ENCODE results near the gene ZNF562. TPM values are rescaled to one million over a fixed set of nuclear protein-coding genes. Genes with fewer than 3 reads are reported as not detected.

Gene ZNF562
- total RNA-seq, 1 experiment from 2014 or later: 42.3 TPM

GRCh38 chr19:9641810-9642209, 33.1 kb downstream of the ZNF562 start:
- H3K27ac ChIP-seq (ENCODE audit: low read depth, low read length, poor library complexity, severe bottlenecking): no peak overlapping the region
- no peaks in the 10 kb centered on the region for H3K36me3 ChIP-seq (ENCODE audit: insufficient read depth, low read length, poor library complexity, severe bottlenecking)
- no peaks in the 10 kb centered on the region for H3K4me1 ChIP-seq (ENCODE audit: insufficient read depth, low read length, poor library complexity, severe bottlenecking)
- H3K9me3 ChIP-seq (ENCODE audit: low read depth, low read length, poor library complexity, severe bottlenecking): no peaks in the 10 kb centered on the region
- intact Hi-C loops (cut with micrococcal nuclease; ENCODE audit: unreplicated experiment): no loop called here
- no peaks in the 10 kb centered on the region for H3K27me3 ChIP-seq (replicated peaks; ENCODE audit: insufficient read depth, low read depth, low read length, poor library complexity)
- no TSS peak for BruUV-seq (replicated peaks)
- no peak overlapping the region for H3K4me3 ChIP-seq (ENCODE audit: low read depth, low read length, poor library complexity, severe bottlenecking)
- DNase-seq (ENCODE audit: low spot score): no peak
- POLR2A ChIA-PET (ENCODE audit: low non-redundant PET): no interaction called here
- TF ChIP-seq EZH2 (IDR thresholded peaks at IDR 0.05; ENCODE audit: borderline replicate concordance, low read depth, low read length, poor library complexity, severe bottlenecking) (no peak), CTCF (conservative IDR thresholded peaks at IDR 0.05; ENCODE audit: low read depth, low read length) (no peak)
- CTCF ChIA-PET: no interaction called here

- TF ChIP-seq EZH2 (IDR thresholded peaks at IDR 0.05; ENCODE audit: borderline replicate concordance, low read depth, low read length, poor library complexity, severe bottlenecking): no peak
- TF ChIP-seq CTCF (conservative IDR thresholded peaks at IDR 0.05; ENCODE audit: low read depth, low read length): no peak
- H3K4me1 ChIP-seq (ENCODE audit: insufficient read depth, low read length, poor library complexity, severe bottlenecking): no peaks in the 10 kb centered on the region
- ChIA-PET CTCF (no interaction called here), POLR2A (ENCODE audit: low non-redundant PET) (no interaction called here)
- no peaks in the 10 kb centered on the region for H3K27me3 ChIP-seq (replicated peaks; ENCODE audit: insufficient read depth, low read depth, low read length, poor library complexity)
- no peak overlapping the region for H3K4me3 ChIP-seq (ENCODE audit: low read depth, low read length, poor library complexity, severe bottlenecking)
- BruUV-seq (replicated peaks): no TSS peak
- no peak overlapping the region for H3K27ac ChIP-seq (ENCODE audit: low read depth, low read length, poor library complexity, severe bottlenecking)
- no peak for DNase-seq (ENCODE audit: low spot score)
- H3K36me3 ChIP-seq (ENCODE audit: insufficient read depth, low read length, poor library complexity, severe bottlenecking): no peaks in the 10 kb centered on the region
- intact Hi-C loops (cut with micrococcal nuclease; ENCODE audit: unreplicated experiment): no loop called here
- no peaks in the 10 kb centered on the region for H3K9me3 ChIP-seq (ENCODE audit: low read depth, low read length, poor library complexity, severe bottlenecking)
Measured at GRCh38 chr19:9640956-9641355, 33.9 kb downstream of the ZNF562 start.

GRCh38 chr19:9636018-9636417, 38.9 kb downstream of the ZNF562 start:
- Histone ChIP-seq H3K27ac (ENCODE audit: low read depth, low read length, poor library complexity, severe bottlenecking) (no peak overlapping the region), H3K36me3 (ENCODE audit: insufficient read depth, low read length, poor library complexity, severe bottlenecking) (no peaks in the 10 kb centered on the region), H3K9me3 (ENCODE audit: low read depth, low read length, poor library complexity, severe bottlenecking) (no peaks in the 10 kb centered on the region), H3K4me3 (ENCODE audit: low read depth, low read length, poor library complexity, severe bottlenecking) (no peak overlapping the region), H3K27me3 (replicated peaks; ENCODE audit: insufficient read depth, low read depth, low read length, poor library complexity) (no peaks in the 10 kb centered on the region), H3K4me1 (ENCODE audit: insufficient read depth, low read length, poor library complexity, severe bottlenecking) (no peaks in the 10 kb centered on the region)
- ChIA-PET POLR2A (ENCODE audit: low non-redundant PET) (no interaction called here), CTCF (no interaction called here)
- intact Hi-C loops (cut with micrococcal nuclease; ENCODE audit: unreplicated experiment): no loop called here
- BruUV-seq (replicated peaks): no TSS peak
- no peak for DNase-seq (ENCODE audit: low spot score)
- TF ChIP-seq CTCF (conservative IDR thresholded peaks at IDR 0.05; ENCODE audit: low read depth, low read length) (no peak), EZH2 (IDR thresholded peaks at IDR 0.05; ENCODE audit: borderline replicate concordance, low read depth, low read length, poor library complexity, severe bottlenecking) (no peak)

Data from A673 (cell line).